GM19043 (cell line): Measurements from ENCODE around the gene NLRC4.
"Not testable (repeated sequence)": the region's sequence is repeated elsewhere in the genome, so short reads cannot be mapped to it uniquely, and the experiment has no call there.

Experiments
- ATAC-seq: cut with Tn5 transposase; IDR thresholded peaks from one replicate; pipeline ENCODE4 v1.9.1; 2021; ENCODE audit warnings: low read depth; ENCODE audit not compliant: unreplicated experiment

NLRC4 gene, protein sequence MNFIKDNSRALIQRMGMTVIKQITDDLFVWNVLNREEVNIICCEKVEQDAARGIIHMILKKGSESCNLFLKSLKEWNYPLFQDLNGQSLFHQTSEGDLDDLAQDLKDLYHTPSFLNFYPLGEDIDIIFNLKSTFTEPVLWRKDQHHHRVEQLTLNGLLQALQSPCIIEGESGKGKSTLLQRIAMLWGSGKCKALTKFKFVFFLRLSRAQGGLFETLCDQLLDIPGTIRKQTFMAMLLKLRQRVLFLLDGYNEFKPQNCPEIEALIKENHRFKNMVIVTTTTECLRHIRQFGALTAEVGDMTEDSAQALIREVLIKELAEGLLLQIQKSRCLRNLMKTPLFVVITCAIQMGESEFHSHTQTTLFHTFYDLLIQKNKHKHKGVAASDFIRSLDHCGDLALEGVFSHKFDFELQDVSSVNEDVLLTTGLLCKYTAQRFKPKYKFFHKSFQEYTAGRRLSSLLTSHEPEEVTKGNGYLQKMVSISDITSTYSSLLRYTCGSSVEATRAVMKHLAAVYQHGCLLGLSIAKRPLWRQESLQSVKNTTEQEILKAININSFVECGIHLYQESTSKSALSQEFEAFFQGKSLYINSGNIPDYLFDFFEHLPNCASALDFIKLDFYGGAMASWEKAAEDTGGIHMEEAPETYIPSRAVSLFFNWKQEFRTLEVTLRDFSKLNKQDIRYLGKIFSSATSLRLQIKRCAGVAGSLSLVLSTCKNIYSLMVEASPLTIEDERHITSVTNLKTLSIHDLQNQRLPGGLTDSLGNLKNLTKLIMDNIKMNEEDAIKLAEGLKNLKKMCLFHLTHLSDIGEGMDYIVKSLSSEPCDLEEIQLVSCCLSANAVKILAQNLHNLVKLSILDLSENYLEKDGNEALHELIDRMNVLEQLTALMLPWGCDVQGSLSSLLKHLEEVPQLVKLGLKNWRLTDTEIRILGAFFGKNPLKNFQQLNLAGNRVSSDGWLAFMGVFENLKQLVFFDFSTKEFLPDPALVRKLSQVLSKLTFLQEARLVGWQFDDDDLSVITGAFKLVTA

DNA sequence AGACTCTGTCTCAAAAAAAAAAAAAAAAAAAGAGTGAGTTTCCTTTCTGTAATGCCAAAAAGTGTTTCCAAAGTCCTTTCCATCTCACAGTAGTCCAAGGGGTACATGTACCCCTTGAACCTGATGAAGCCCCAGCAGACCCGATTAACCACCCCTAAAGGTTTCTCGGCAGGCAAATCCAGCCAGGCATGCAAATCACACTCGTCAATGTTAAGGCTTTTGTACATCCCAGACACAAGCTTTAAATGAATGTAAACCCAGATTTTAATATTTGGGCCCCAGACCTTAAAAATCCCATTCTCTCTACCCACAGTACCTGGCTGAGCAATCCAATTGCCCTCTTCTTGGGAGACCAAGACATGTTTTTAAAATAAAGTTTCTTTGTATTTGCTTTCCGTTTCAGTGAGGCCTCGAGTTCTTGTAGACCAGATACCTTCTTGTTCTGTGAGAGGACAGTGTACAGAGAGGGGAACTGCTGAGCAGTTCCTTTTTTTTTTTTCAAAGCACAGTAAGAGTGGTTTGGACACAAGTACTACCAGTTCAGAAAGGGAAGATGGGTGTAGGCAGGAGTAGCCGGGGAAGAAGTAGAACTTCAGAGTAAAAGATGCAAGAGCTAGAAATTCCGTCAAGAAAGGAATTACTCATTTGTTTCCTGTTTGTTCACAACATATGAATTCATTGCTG lies at the start of gene NLRC4:
Gene NLRC4, minus strand, starts transcription at position 465 of the 684 bp plus-strand sequence. CDS start 8,111 bp downstream, outside the sequence.
- ATAC-seq = peak; percentile 89

DNA sequence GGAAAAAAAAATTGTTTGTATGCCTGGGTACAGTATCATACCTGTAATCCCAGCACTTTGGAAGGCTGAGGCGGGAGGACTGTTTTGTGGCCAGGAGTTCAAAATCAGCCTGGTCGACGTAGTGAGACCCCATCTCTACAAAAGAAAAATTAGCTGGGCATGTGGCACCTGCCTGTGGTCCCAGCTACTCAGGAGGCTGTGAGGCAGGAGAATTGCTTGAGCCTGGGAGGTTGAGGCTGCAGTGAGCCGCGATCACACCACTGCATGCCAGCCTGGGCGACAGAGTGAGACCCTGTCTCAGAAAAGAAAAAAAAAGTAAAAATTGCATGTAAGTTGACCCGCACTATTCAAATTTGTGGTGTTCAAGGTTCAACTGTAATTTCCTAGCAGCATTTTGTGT lies 45.9 kb upstream of the NLRC4 start:
- no peak for ATAC-seq

DNA sequence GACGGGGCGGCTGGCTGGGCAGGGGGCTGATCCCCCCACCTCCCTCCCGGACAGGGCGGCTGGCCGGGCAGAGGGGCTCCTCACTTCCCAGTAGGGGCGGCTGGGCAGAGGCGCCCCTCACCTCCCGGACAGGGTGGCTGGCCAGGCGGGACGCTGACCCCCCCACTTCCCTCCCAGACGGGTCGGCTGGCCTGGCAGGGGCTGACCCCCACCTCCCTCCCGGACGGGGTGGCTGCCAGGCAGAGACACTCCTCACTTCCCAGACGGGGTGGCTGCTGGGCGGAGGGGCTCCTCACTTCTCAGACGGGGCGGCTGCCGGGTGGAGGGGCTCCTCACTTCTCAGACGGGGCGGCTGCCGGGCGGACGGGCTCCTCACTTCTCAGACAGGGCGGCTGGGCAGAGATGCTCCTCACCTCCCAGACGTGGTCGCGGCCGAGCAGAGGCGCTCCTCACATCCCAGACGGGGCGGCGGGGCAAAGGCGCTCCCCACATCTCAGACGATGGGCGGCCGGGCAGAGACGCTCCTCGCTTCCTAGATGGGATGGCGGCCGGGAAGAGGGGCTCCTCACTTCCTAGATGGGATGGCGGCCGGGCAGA lies 29.4 kb upstream of the NLRC4 start:
- ATAC-seq = not testable (repeated sequence)

DNA sequence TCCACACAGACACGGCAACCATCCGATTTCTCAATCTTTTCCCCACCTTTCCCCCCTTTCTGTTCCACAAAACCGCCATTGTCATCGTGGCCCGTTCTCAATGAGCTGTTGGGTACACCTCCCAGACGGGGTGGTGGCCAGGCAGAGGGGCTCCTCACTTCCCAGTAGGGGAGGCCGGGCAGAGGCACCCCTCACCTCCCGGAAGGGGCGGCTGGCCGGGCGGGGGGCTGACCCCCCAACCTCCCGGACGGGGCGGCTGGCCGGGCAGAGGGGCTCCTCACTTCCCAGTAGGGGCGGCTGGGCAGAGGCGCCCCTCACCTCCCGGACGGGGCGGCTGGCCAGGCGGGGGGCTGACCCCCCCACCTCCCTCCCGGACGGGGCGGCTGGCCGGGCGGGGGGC lies 28.8 kb upstream of the NLRC4 start:
- ATAC-seq = not testable (repeated sequence)

DNA sequence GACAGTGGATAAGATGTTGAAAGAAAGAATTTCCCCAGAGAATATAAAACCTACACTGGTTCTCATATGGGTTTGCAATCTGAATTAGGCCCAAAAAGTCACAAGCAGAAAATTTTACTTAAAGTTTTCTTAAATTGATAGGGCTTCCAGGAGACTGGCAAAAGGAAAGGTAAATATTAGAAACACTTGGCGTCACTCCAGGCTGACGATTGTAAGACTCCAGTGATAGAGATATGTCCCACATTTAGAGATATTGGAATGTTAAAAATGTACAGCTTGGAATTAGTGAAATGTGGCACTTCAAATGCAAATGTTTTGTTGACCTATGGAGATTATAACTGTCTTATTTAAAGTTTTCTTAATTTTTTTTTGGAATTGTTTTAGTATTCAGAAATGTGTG lies 27.1 kb upstream of the NLRC4 start:
- no peak for ATAC-seq

DNA sequence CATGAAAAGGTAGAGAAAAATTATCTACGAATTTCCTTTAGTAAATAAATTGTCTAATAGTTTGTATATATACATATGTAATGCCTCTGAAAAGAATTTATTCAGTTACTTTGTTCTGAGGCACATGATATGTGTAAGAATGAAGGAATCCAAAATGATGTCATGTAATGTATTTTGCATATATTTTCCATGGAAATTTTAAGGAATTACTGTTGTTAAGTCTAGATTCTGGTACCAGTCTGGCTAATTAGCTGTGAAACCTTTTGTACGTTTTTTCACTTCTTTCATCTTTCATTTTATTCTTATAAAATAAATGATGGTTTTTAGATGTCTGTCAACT lies 25.3 kb upstream of the NLRC4 start:
- no peak for ATAC-seq

DNA sequence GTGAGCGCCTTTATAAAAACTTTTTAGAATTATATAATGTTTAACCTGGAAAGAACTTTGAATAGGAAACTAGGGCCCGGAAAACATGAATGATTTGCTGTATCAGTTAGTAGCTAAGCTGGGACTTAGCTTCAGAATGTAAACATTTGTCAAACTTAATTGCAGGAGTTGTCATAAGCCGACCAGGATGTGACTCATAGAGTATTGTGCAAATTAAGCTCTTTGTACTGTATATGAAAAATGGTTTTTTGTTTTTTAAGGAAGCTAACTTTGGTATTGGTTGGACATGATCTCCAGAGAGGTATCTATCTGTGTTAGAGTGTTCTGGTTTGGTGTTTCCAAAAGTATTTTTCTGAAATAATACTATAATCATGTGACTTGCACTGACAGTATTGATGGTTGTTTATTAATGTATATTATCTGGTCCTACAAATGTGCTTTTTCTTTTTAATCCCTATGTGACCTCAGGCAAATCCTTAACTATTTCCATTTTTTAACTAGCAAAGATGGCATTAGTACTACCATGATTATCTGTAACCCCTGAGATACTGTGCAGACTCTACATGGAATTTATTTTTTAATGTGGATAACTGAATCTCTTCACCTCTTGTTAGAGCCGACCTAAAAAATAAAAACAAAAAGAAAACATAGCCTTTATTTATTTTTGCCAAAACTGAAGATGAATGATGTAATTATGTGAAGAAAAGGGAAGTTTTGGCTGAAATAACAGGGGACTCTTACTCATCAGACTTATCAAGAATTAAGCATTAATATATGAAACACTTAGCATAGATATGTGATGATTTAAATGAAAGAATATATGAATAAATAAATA lies 24.7 kb upstream of the NLRC4 start:
- ATAC-seq = no peak

DNA sequence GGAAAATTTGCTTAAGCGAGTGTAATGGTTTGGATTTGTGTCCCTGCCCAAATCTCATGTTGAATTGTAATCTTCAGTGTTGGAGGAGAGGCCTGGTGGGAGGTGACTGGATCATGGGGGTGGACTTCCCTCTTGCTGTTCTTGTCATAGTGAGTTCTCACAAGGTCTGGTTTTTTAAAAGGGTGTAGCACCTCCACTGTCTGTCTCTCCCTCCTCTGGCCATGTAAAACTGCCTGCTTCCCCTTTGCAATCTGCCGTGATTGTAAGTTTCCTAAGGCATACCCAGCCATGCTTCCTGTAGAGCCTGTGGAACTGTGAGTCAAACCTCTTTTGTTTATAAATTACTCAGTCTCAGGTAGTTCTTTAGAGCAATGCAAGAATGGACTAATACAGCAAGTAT lies 19.6 kb upstream of the NLRC4 start:
- ATAC-seq = no peak

DNA sequence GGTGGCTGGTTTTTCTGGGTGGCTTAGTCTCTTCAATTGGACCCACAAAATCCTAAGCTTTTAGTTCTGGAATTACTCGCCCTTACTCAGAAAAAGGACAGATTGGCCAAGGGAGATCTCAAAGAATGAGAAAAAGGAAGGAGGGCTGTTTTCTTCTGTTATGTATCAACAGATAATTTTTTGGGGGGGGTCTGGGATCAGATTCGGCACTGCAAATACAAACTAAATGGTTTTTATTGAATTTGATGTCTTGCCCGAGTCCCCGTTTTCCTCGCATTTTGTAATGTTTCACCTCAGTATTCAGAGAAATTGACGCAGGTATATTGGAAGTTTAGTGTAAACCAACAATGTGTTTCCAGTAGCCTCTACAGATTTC lies 13.8 kb upstream of the NLRC4 start:
- ATAC-seq = no peak

DNA sequence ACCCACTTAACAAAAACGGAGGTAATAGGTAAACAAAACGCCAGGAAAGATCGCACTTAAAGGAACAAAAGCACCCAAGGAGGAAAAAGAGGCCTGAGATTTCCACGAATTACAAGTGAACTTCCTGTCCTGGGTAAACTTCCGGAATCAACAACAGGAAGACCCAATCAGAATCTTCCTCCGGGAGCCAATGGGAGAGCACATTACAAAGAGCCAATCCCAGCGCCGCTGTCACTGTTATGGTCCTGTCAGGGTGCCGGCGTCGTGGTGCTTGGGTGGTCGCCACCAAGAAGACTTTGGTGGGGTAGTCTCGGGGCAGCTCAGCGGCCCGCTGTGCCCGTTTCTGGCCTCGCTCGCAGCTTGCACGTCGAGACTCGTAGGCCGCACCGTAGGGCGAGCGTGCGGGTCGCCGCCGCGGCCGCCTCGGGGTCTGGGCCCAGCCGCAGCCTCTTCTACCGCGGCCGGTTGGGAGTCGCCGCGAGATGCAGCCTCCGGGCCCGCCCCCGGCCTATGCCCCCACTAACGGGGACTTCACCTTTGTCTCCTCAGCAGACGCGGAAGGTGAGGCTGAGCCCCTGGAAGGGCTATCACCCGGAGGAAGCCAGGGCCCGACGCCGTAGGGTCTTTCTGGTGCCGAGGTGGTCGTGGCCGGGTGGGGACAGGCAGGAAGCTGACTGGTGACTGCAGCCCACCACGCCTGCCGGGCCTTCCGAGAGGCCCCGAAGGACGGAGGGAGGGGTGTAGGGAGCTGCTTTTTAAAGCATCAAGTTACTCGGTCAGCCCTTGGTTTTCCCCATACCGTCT lies 13.2 kb upstream of the NLRC4 start, which contains the start of gene YIPF4:
Gene YIPF4, plus strand, starts transcription at position 231 of the 804 bp plus-strand sequence. Its CDS starts 252 bp downstream, at position 483.
- ATAC-seq = peak; percentile 99

DNA sequence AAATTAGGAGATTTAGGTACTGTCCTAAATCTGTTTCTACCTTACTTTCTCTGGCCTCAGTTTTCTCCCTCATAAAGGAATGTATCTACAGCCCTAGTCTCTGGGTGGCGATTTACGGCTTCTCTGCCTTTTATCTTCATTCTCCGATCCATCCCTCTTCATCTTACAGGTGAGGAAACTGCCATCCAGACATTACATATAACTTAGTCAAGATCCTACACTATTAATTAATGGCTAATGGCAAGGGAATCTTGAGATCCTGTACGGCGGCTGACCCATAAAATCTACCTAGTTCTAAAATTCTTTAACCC lies 12.6 kb upstream of the NLRC4 start:
- no peak for ATAC-seq

DNA sequence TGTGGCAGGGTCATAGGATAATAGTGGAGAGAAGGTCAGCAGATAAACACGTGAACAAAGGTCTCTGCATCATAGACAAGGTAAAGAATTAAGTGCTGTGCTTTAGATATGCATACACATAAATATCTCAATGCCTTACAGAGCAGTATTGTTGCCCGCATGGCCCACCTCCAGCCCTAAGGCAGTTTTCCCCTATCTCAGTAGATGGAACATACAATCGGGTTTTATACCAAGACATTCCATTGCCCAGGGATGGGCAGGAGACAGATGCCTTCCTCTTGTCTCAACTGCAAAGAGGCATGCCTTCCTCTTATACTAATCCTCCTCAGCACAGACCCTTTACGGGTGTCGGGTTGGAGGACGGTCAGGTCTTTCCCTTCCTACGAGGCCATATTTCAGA lies 11.1 kb upstream of the NLRC4 start:
- not testable (repeated sequence) for ATAC-seq

DNA sequence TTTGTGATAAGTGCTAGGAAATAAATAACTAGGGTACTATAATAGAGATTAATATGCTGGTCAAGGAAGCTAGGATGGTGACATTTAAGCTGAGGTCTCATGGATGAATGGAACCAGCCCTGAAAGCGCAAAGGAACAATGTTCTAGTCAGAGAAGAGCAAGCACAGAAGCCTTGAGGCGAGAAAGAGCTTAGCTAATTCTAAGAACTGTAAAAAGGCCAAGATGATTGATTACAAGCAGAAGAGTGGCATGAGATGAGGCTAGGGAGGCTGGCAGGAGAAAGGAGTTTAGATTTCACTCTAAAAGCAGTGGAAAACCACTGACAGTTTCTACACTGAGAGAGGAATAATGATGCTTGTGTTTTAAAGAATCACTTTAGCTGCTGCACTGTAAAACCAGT lies 9.6 kb upstream of the NLRC4 start:
- no peak for ATAC-seq

DNA sequence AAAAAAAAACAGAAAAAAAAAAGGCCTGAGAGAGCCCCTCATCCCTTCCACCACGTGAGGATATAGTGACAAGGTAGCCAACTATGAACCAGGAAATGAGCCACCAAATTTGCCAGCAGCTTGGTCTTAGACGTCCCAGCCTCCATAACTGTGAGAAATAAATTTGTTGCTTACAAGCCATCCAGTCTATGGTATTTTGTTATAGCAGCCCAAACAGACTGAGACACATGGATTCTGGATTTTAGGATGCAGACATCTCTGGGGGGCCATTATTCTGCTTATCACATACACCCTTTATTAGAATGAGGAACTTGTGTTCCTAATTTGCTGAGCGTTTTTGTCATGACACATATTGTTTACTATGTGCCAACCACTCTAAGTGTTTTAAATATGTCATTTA lies 7.6 kb upstream of the NLRC4 start:
- no peak for ATAC-seq

DNA sequence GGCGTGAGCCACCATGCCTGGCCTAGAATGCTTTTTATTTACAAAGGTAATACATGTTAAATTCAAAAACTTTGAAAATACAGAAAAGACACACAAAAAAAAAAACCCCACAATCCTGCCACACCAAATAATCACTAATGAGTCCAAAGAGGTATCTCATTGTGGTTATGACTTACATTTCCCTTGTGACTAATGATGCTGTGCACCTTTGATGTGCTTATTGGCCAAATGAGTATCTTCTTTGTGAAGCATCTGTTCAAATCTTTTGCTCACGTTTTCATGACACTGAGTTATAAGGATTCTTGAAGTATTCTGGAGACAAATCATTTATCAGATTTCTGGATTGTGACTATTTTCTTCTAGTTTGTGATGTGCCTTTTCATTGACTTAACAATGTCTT lies 6.4 kb upstream of the NLRC4 start:
- no peak for ATAC-seq

DNA sequence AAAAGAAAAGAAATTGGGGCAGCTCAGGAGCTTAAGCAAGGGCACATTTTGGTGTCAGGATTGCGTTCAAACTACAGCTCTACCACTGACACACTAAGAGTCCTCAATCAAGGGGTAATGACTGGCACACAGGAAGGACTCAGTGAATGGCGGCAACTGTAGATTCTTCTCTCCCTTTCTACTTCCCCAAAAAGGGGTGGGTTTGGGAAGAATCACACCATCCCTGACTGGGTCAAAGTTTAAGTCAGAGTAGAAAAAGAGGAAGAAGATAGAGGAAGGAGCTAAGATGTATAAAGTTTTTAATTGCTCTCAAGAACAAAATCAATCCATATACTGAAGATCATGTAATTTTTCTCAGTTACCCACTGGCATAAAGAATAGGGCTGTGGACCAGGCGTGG lies 2.6 kb downstream of the NLRC4 start:
- no peak for ATAC-seq

DNA sequence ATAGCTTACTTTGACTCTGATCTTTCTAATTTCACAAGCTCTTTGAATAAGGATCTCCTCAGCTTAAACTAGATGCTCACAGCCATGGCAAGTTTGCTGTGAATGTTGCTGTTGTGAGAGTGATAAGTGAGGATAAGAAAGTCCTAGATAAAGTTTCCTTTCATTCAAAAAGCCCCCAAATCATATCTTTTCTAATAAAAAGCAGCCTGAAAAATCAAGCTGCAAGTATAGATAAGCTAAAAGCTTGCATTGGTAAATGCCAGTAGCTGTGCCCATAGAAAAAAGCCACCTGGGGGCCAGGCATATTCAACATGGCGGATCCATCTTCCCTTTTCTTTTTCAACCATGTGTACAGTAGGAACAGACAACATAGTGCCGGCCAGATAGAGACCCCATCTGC lies 4.3 kb downstream of the NLRC4 start:
- ATAC-seq = no peak

DNA sequence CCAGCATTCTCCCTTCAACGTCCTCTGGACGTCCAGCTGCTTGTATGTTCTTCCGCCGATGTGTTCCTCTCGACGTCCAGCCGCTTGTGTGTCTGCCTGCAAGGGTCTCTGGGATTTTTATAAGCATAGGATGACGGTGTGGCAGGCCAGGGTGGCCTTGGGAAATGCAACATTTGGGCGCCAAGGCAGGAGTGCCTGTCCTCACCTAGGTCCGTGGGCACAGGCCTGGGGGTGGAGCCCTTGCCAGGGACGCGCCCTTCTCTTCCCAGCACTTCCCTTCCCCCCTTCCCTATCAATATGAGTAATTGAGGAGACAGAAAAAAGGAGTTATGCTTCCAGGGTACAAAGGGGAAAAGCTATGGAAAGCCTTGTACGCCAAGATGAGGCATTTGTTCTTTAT lies 6.4 kb downstream of the NLRC4 start:
- no peak for ATAC-seq

DNA sequence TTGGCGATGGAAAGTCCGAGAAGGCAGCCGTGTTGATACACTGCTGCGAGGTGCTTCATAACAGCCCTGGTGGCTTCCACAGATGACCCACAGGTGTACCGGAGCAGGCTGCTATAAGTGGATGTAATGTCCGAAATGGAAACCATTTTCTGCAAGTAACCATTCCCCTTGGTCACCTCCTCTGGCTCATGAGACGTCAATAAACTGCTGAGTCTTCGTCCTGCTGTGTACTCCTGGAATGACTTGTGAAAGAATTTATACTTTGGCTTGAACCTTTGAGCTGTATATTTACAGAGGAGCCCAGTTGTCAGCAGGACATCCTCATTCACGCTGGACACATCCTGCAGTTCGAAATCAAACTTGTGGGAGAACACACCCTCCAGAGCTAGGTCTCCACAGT lies 14.4 kb downstream of the NLRC4 start:
- no peak for ATAC-seq
